Sigmoid colon (tissue), 4 donors: ENCODE measurements around the gene MOAP1.

Experiments
- CTCF ChIP-seq, 4 experiments: fragments of 450-650 bp in 3 of 4; fragments of 200-600 bp in 1 of 4; IDR thresholded peaks; one replicate each; pipeline ENCODE4 v1.5.1; 2016 to 2019; ENCODE audit warnings: antibody characterized with exemption in 4 of 4, mild to moderate bottlenecking in 3 of 4, moderate library complexity in 2 of 4
- POLR2A ChIP-seq, 2 donors: fragments of 450-650 bp; IDR thresholded peaks; one replicate each; pipeline ENCODE4 v1.6.1; 2016; ENCODE audit warnings: antibody characterized with exemption in 2 of 2, mild to moderate bottlenecking in 2 of 2, moderate library complexity in 2 of 2
- POLR2AphosphoS5 ChIP-seq, 4 donors: sonication (generic); formaldehyde crosslinking; IDR thresholded peaks; one replicate each; pipeline ENCODE4 v1.6.1; 2017; ENCODE audit warnings: antibody characterized with exemption in 4 of 4

GRCh38 chr14:93146119-93146518, 38.6 kb downstream of the MOAP1 start:
- no peak for TF ChIP-seq CTCF (IDR thresholded peaks at IDR 0.05)
- no peak for TF ChIP-seq POLR2A (IDR thresholded peaks at IDR 0.05)
- TF ChIP-seq POLR2AphosphoS5 (IDR thresholded peaks at IDR 0.05), result no peak
